Caco-2 (cell line): ENCODE results near the gene ZNF358. TPM values are rescaled to one million over a fixed set of nuclear protein-coding genes. Genes with fewer than 3 reads are reported as not detected.

Experiments used
- BruUV-seq: library from RNA; stranded (reverse); fragments of 400-500 nt; replicated peaks from 2 replicates; lab custom pipeline; 2021; lab: Mats Ljungman, UMichigan
- CTCF ChIA-PET: fragments of 300-600 bp; sonication (Branson Sonifier 250); formaldehyde crosslinking; loops from one replicate; lab custom pipeline; 2022; ENCODE audit warnings: antibody characterized with exemption; lab: Charles Lee
- POLR2A ChIA-PET: fragments of 300-600 bp; sonication (Branson Sonifier 250); formaldehyde crosslinking; loops from one replicate; lab custom pipeline; 2022; ENCODE audit warnings: antibody characterized with exemption; lab: Charles Lee
- DNase-seq, 2 experiments: peaks; one replicate each; pipeline versions ENCODE4 v3.0.0 to v3.0.0-alpha.2; 2020 to 2022
- H3K27me3 ChIP-seq: replicated peaks from 2 replicates; pipeline ENCODE4 v1.6.0; 2011; ENCODE audit warnings: low read length; ENCODE audit not compliant: control insufficient read depth, insufficient read depth
- H3K36me3 ChIP-seq: 2 replicates; pipeline ENCODE4 v1.5.1; 2011; ENCODE audit warnings: low read length; ENCODE audit not compliant: control insufficient read depth, insufficient read depth
- H3K4me1 ChIP-seq: fragments of 250-450 bp; sonication (Bioruptor Pico); 2 replicates; pipeline ENCODE4 v1.5.1; 2020; ENCODE audit warnings: mild to moderate bottlenecking
- H3K4me3 ChIP-seq: 2 replicates; pipeline ENCODE4 v1.5.1; 2011; ENCODE audit warnings: low read depth, mild to moderate bottlenecking, control low read depth, low read length
- H3K9me3 ChIP-seq: fragments of 250-450 bp; sonication (Bioruptor Pico); 2 replicates; pipeline ENCODE4 v1.5.1; 2020; ENCODE audit warnings: mild to moderate bottlenecking, moderate library complexity
- H3K27ac Mint-ChIP-seq: one replicate; pipeline ENCODE4 v1.8.0; 2022; ENCODE audit warnings: mixed read lengths; ENCODE audit not compliant: unreplicated experiment
- H3K27me3 Mint-ChIP-seq: one replicate; pipeline ENCODE4 v1.8.0; 2022; ENCODE audit warnings: mixed read lengths; ENCODE audit not compliant: insufficient read depth, unreplicated experiment
- H3K36me3 Mint-ChIP-seq: one replicate; pipeline ENCODE4 v1.8.0; 2022; ENCODE audit warnings: mild to moderate bottlenecking, mixed read lengths; ENCODE audit not compliant: insufficient read depth, unreplicated experiment
- H3K4me1 Mint-ChIP-seq: one replicate; pipeline ENCODE4 v1.8.0; 2022; ENCODE audit warnings: low read depth, mixed read lengths; ENCODE audit not compliant: unreplicated experiment
- H3K4me3 Mint-ChIP-seq: one replicate; pipeline ENCODE4 v1.8.0; 2022; ENCODE audit warnings: mild to moderate bottlenecking, moderate library complexity, mixed read lengths; ENCODE audit not compliant: unreplicated experiment
- H3K9me3 Mint-ChIP-seq: one replicate; pipeline ENCODE4 v1.8.0; 2022; ENCODE audit warnings: mixed read lengths; ENCODE audit not compliant: unreplicated experiment
- intact Hi-C: fragments of 100-400 bp; cut with micrococcal nuclease; formaldehyde crosslinking; loops from one replicate; pipeline ENCODE4 v1.10.0; 2022; ENCODE audit not compliant: unreplicated experiment
- total RNA-seq: library from RNA; stranded (reverse); gene quantifications from 2 replicates; pipeline ENCODE4 v1.2.3, GENCODE V29; 2022
- TF ChIP-seq, protein P1 (sequence below), 2 experiments: fragments of 200-600 bp in 1 of 2; IDR thresholded peaks; 1 replicate in 1 of 2; 2 replicates in 1 of 2; pipeline versions ENCODE4 v1.5.1 to v1.8.0; 2011 to 2022; ENCODE audit warnings: antibody characterized with exemption in 1 of 2, control low read depth in 1 of 2, inconsistent platforms in 1 of 2, low read depth in 1 of 2, low read length in 1 of 2, mild to moderate bottlenecking in 1 of 2, moderate library complexity in 1 of 2; ENCODE audit not compliant: insufficient read depth in 1 of 2, severe bottlenecking in 1 of 2, unreplicated experiment in 1 of 2

ZNF358 gene
- total RNA-seq, 1 experiment from 2014 or later: 29.4 TPM

DNA sequence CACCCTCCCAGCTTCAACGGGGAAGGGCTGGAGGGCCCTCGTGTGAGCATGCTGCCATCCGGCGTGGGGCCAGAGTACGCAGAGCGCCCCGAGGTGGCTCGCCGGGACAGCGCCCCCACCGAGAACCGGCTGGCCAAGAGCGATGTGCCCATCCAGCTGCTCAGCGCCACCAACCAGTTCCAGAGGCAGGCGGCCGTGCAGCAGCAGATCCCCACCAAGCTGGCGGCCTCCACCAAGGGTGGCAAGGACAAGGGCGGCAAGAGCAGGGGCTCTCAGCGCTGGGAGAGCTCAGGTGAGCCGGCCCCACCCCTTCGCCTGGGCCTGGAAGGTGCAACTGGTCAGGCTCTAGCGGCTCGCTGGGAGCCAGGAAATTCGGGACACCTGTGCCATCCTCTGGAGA is 47.1 kb upstream of the ZNF358 start:
- Histone ChIP-seq H3K27me3 (no peaks in the 10 kb centered on the region), H3K9me3 (no peaks in the 10 kb centered on the region), H3K36me3 (peaks cover 5% of the 10 kb centered on the region), H3K4me1 (no peaks in the 10 kb centered on the region), H3K4me3 (no peak overlapping the region)
- BruUV-seq: no TSS peak
- Mint-ChIP-seq H3K4me1 (no peaks in the 10 kb centered on the region), H3K27me3 (no peaks in the 10 kb centered on the region), H3K4me3 (no peak overlapping the region), H3K27ac (no peak overlapping the region), H3K9me3 (no peaks in the 10 kb centered on the region), H3K36me3 (peaks cover 49% of the 10 kb centered on the region)
- ChIA-PET CTCF (no interaction called here), POLR2A (no interaction called here)
- no peak for DNase-seq
- intact Hi-C loops: no loop called here
- TF ChIP-seq, protein P1, sequence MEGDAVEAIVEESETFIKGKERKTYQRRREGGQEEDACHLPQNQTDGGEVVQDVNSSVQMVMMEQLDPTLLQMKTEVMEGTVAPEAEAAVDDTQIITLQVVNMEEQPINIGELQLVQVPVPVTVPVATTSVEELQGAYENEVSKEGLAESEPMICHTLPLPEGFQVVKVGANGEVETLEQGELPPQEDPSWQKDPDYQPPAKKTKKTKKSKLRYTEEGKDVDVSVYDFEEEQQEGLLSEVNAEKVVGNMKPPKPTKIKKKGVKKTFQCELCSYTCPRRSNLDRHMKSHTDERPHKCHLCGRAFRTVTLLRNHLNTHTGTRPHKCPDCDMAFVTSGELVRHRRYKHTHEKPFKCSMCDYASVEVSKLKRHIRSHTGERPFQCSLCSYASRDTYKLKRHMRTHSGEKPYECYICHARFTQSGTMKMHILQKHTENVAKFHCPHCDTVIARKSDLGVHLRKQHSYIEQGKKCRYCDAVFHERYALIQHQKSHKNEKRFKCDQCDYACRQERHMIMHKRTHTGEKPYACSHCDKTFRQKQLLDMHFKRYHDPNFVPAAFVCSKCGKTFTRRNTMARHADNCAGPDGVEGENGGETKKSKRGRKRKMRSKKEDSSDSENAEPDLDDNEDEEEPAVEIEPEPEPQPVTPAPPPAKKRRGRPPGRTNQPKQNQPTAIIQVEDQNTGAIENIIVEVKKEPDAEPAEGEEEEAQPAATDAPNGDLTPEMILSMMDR (IDR thresholded peaks at IDR 0.05; ENCODE audit: insufficient read depth in 1 of 2, low read depth in 1 of 2, low read length in 1 of 2, severe bottlenecking in 1 of 2, unreplicated experiment in 1 of 2): no peak

DNA sequence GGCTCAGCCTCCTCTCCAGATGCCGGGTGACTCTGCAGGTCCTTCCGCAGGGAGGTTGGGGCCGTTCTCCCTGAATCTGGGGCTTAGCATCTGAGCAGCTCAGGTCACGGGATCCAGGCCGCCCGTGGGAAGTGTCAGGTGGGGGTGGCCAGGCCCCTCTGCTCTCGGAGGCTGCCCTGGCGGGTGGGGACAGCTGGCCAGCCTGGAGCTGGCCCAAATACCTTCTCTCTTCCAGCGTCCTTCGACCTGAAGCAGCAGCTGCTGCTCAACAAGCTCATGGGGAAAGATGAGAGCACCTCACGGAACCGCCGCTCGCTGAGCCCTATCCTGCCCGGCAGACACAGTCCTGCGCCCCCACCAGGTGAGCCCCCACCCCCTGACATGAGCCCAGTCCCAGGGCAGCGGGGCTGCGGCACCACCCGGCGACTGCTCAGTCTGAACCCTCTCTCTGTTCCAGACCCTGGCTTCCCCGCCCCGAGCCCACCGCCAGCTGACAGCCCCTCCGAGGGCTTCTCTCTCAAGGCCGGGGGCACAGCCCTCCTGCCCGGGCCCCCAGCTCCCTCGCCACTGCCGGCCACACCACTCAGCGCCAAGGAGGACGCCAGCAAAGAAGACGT is 46.1 kb upstream of the ZNF358 start:
- CTCF ChIA-PET: no interaction called here
- peaks cover 42% of the 10 kb centered on the region for H3K36me3 Mint-ChIP-seq

DNA sequence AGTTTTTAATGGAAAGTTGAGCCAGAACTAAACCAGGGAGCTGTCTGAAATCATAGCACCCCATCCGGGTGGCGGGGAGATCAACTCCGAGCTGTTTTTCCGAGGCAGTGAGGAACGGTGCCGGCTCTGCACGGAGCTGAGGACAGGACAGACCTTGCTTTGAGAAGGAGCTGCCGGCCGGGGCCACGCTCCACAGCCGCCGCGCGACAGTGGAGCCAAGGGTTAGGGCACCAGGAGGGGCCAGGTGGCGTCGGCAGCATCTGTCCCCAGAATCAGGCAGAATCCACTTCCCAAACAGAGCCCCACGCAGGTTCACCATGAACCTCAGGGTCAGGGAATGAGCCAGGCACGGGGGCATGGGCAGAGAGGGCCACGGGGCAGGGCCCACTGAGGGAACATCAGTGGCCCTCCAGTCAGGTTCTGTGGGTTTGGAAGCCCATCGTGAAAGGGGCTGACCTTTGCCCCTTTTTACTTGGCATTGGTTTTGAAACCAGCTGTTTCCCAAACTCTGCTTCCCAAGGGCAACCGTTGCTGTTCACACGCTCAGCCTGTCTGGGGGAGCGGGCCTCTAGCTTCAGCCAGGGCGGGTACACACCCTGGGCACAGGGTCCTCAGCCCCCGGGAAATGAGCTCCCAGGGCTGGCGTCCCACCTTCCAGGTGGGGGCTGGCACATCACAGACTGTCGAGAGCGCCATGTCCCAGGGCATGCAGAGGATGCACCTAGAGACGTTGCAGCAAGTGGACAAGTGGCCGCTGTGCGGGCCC is 45.2 kb upstream of the ZNF358 start:
- H3K36me3 Mint-ChIP-seq: peaks cover 42% of the 10 kb centered on the region
- no peaks in the 10 kb centered on the region for H3K27me3 Mint-ChIP-seq
- no peak overlapping the region for H3K4me3 ChIP-seq
- H3K9me3 Mint-ChIP-seq: no peaks in the 10 kb centered on the region
- H3K36me3 ChIP-seq: peaks cover 3% of the 10 kb centered on the region
- no peaks in the 10 kb centered on the region for H3K4me1 ChIP-seq
- intact Hi-C loops: no loop called here
- H3K27me3 ChIP-seq: no peaks in the 10 kb centered on the region
- TF ChIP-seq, protein P1 (IDR thresholded peaks at IDR 0.05; ENCODE audit: insufficient read depth in 1 of 2, low read depth in 1 of 2, low read length in 1 of 2, severe bottlenecking in 1 of 2, unreplicated experiment in 1 of 2): no peak
- H3K4me1 Mint-ChIP-seq: no peaks in the 10 kb centered on the region
- CTCF ChIA-PET: no interaction called here
- DNase-seq: no peak
- POLR2A ChIA-PET: no interaction called here
- H3K4me3 Mint-ChIP-seq: no peak overlapping the region
- no peaks in the 10 kb centered on the region for H3K9me3 ChIP-seq
- H3K27ac Mint-ChIP-seq: no peak overlapping the region
- no TSS peak for BruUV-seq

More for the DNA sequence above, 46.1 kb upstream of the ZNF358 start:
- Histone ChIP-seq H3K27me3 (no peaks in the 10 kb centered on the region), H3K36me3 (peaks cover 4% of the 10 kb centered on the region), H3K4me1 (no peaks in the 10 kb centered on the region), H3K4me3 (no peak overlapping the region), H3K9me3 (no peaks in the 10 kb centered on the region)
- BruUV-seq: no TSS peak
- intact Hi-C loops: no loop called here
- H3K9me3 Mint-ChIP-seq: no peaks in the 10 kb centered on the region
- no peak for DNase-seq
- H3K27ac Mint-ChIP-seq: no peak overlapping the region
- TF ChIP-seq, protein P1 (IDR thresholded peaks at IDR 0.05; ENCODE audit: insufficient read depth in 1 of 2, low read depth in 1 of 2, low read length in 1 of 2, severe bottlenecking in 1 of 2, unreplicated experiment in 1 of 2): no peak
- no peaks in the 10 kb centered on the region for H3K27me3 Mint-ChIP-seq
- POLR2A ChIA-PET: no interaction called here
- no peak overlapping the region for H3K4me3 Mint-ChIP-seq
- H3K4me1 Mint-ChIP-seq: no peaks in the 10 kb centered on the region
